GM23338 (cell line): Measurements from ENCODE around the gene DSCAML1. TPM values are rescaled to one million over a fixed set of nuclear protein-coding genes. Genes with fewer than 3 reads are reported as not detected.

ENCODE experiments used
- ATAC-seq: fragments of 200-7000 bp; cut with Tn5 transposase; 3 replicates; pipeline ENCODE4 v1.9.1; 2020
- DNase-seq: peaks from one replicate; pipeline ENCODE4 v3.0.0-alpha.2; 2015; ENCODE audit warnings: low spot score
- H2AFZ ChIP-seq: fragments of 200-600 bp; sonication (generic); 2 replicates; pipeline ENCODE4 v1.8.0; 2016; ENCODE audit warnings: antibody characterized with exemption, mild to moderate bottlenecking, moderate library complexity
- H3F3A ChIP-seq: fragments of 200-600 bp; sonication (generic); replicated peaks from 2 replicates; pipeline ENCODE4 v1.8.0; 2017; ENCODE audit warnings: antibody characterized with exemption, mixed run types, low read depth
- H3K27ac ChIP-seq: fragments of 200-600 bp; sonication (generic); 2 replicates; pipeline ENCODE4 v1.6.1; 2016; ENCODE audit warnings: low read depth
- H3K27me3 ChIP-seq: fragments of 200-600 bp; sonication (generic); 2 replicates; pipeline ENCODE4 v1.8.0; 2016; ENCODE audit warnings: mild to moderate bottlenecking, mixed run types, moderate library complexity; ENCODE audit not compliant: insufficient read depth
- H3K36me3 ChIP-seq: fragments of 200-600 bp; sonication (generic); 2 replicates; pipeline ENCODE4 v1.8.0; 2016; ENCODE audit warnings: mild to moderate bottlenecking; ENCODE audit not compliant: insufficient read depth
- H3K4me1 ChIP-seq: fragments of 200-600 bp; sonication (generic); 2 replicates; pipeline ENCODE4 v1.8.0; 2016; ENCODE audit warnings: mild to moderate bottlenecking, moderate library complexity; ENCODE audit not compliant: insufficient read depth
- H3K4me2 ChIP-seq: fragments of 200-600 bp; sonication (generic); 2 replicates; pipeline ENCODE4 v1.7.1; 2017; ENCODE audit warnings: mixed run types
- H3K4me3 ChIP-seq: fragments of 200-600 bp; sonication (generic); 2 replicates; pipeline ENCODE4 v1.6.1; 2016; ENCODE audit warnings: mixed run types
- H3K79me2 ChIP-seq: fragments of 200-600 bp; sonication (generic); replicated peaks from 2 replicates; pipeline ENCODE4 v1.8.0; 2017; ENCODE audit warnings: mild to moderate bottlenecking; ENCODE audit not compliant: insufficient read depth
- H3K9me2 ChIP-seq: fragments of 200-600 bp; sonication (generic); 2 replicates; pipeline ENCODE4 v1.8.0; 2017; ENCODE audit not compliant: insufficient read depth
- H4K20me1 ChIP-seq: fragments of 200-600 bp; sonication (generic); replicated peaks from 2 replicates; pipeline ENCODE4 v1.8.0; 2017; ENCODE audit warnings: mild to moderate bottlenecking; ENCODE audit not compliant: insufficient read depth
- H3K27ac Mint-ChIP-seq: 2 replicates; pipeline ENCODE4 v1.8.0; 2020; ENCODE audit warnings: inconsistent platforms, mild to moderate bottlenecking, moderate library complexity, mixed read lengths
- H3K27me3 Mint-ChIP-seq: 3 replicates; pipeline ENCODE4 v1.8.0; 2022; ENCODE audit warnings: low read depth, mild to moderate bottlenecking, moderate library complexity, mixed read lengths, inconsistent platforms; ENCODE audit not compliant: insufficient read depth, poor library complexity
- H3K36me3 Mint-ChIP-seq: 3 replicates; pipeline ENCODE4 v1.8.0; 2021; ENCODE audit warnings: low read depth, mild to moderate bottlenecking, inconsistent platforms, moderate library complexity, mixed read lengths
- H3K4me1 Mint-ChIP-seq: 3 replicates; pipeline ENCODE4 v1.8.0; 2020; ENCODE audit warnings: mild to moderate bottlenecking, inconsistent platforms, mixed read lengths
- H3K4me3 Mint-ChIP-seq: 3 replicates; pipeline ENCODE4 v1.8.0; 2021; ENCODE audit warnings: moderate library complexity, mild to moderate bottlenecking, inconsistent platforms, mixed read lengths
- H3K9me3 Mint-ChIP-seq: 3 replicates; pipeline ENCODE4 v1.8.0; 2020; ENCODE audit warnings: moderate library complexity, mild to moderate bottlenecking, inconsistent platforms, mixed read lengths
- CREB1 ChIP-seq: fragments of 250-450 bp; sonication (Bioruptor Pico); IDR thresholded peaks from 2 replicates; pipeline ENCODE4 v1.5.0; 2020; ENCODE audit warnings: low read depth, mild to moderate bottlenecking, moderate library complexity
- EZH2 ChIP-seq: fragments of 200-600 bp; sonication (generic); IDR thresholded peaks from one replicate; pipeline ENCODE4 v1.8.0; 2017; ENCODE audit warnings: antibody characterized with exemption, mild to moderate bottlenecking, low read depth; ENCODE audit not compliant: unreplicated experiment
- EZH2phosphoT487 ChIP-seq: fragments of 200-600 bp; sonication (generic); IDR thresholded peaks from one replicate; pipeline ENCODE4 v1.8.1; 2018; ENCODE audit warnings: antibody characterized with exemption; ENCODE audit not compliant: unreplicated experiment
- JUNB ChIP-seq: IDR thresholded peaks from one replicate; pipeline ENCODE4 v1.6.1; 2016; ENCODE audit warnings: antibody characterized with exemption; ENCODE audit not compliant: unreplicated experiment
- NANOG ChIP-seq: IDR thresholded peaks from 2 replicates; pipeline ENCODE4 v1.6.1; 2016; ENCODE audit warnings: antibody characterized with exemption, borderline replicate concordance
- POLR2AphosphoS5 ChIP-seq: IDR thresholded peaks from 2 replicates; pipeline ENCODE4 v1.6.1; 2016; ENCODE audit warnings: antibody characterized with exemption, low read depth
- STAT1 ChIP-seq: IDR thresholded peaks from one replicate; pipeline ENCODE4 v1.6.1; 2016; ENCODE audit warnings: antibody characterized with exemption; ENCODE audit not compliant: unreplicated experiment
- ZNF114 ChIP-seq: fragments of 250-450 bp; sonication (Bioruptor Pico); IDR thresholded peaks from 2 replicates; pipeline ENCODE4 v1.5.0; 2020; ENCODE audit warnings: mild to moderate bottlenecking, moderate library complexity
- ZNF331 ChIP-seq: fragments of 250-450 bp; sonication (Bioruptor Pico); IDR thresholded peaks from 2 replicates; pipeline ENCODE4 v1.5.0; 2020; ENCODE audit warnings: low read depth, mild to moderate bottlenecking, moderate library complexity
- ZNF462 ChIP-seq: fragments of 250-450 bp; sonication (Bioruptor Pico); IDR thresholded peaks from 2 replicates; pipeline ENCODE4 v1.5.0; 2020; ENCODE audit warnings: mild to moderate bottlenecking, moderate library complexity
- polyA plus RNA-seq: library from polyadenylated mRNA; unstranded; fragments of >200 nt; fragmentation: Nextera tagmentation; extraction: Ambion mirVana; gene quantifications from 2 replicates; pipeline ENCODE4 v1.2.1, GENCODE V29; 2016
- total RNA-seq: library from RNA; depleted of rRNA; stranded (reverse); fragments of >200 nt; shearing (Covaris generic); gene quantifications from 2 replicates; pipeline ENCODE4 v1.2.3, GENCODE V29; 2014
- TF ChIP-seq, protein P1 (sequence below): IDR thresholded peaks from 2 replicates; pipeline ENCODE4 v1.6.1; 2016; ENCODE audit warnings: antibody characterized with exemption
- TF ChIP-seq, protein P2 (sequence below): IDR thresholded peaks from one replicate; pipeline ENCODE4 v1.6.1; 2018; ENCODE audit warnings: antibody characterized with exemption; ENCODE audit not compliant: unreplicated experiment
- TF ChIP-seq, protein P3 (sequence below), 2 experiments: fragments of 200-600 bp in 1 of 2; sonication (generic) in 1 of 2; conservative IDR thresholded peaks; 2 replicates each; pipeline versions ENCODE4 v1.5.1 to v1.6.1; 2016 to 2017; ENCODE audit warnings: antibody characterized with exemption in 2 of 2, low read depth in 2 of 2, mild to moderate bottlenecking in 2 of 2, moderate library complexity in 1 of 2

The DSCAML1 gene
- total and polyA plus RNA-seq, 2 experiments from 2014 or later: 0.17 TPM; not detected in 1

DNA sequence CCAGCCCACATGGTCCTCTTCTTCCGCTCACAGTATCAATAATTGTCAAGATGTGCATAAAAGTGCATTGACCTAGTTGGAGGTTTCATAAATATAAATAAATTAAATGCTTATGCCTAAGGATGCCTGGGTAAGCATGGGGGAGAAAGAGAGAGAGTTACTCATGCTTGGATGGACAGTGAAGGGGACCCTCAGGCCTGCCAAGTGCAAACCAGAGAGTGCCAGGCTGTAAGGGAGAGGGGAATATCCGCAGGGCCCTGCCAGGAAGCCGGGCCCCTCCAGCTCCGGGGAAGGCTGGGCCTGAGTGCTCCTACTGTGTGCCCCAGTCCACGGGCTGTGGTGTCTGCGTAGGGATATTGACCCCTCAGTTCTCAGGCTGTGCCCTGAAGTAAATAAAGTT lies 214.6 kb downstream of the DSCAML1 start:
- H3K27ac Mint-ChIP-seq: no peak overlapping the region
- peaks cover 38% of the 10 kb centered on the region for H3K4me1 Mint-ChIP-seq
- no peaks in the 10 kb centered on the region for H3K36me3 ChIP-seq
- no peak overlapping the region for H3K27ac ChIP-seq
- no peak overlapping the region for H2AFZ ChIP-seq
- H4K20me1 ChIP-seq: no peaks in the 10 kb centered on the region
- H3K79me2 ChIP-seq: no peaks in the 10 kb centered on the region
- no peak for TF ChIP-seq JUNB
- TF ChIP-seq ZNF114 (CRISPR knock-in tag): no peak
- no peak for TF ChIP-seq EZH2
- TF ChIP-seq POLR2AphosphoS5: no peak
- no peak for TF ChIP-seq ZNF462 (CRISPR knock-in tag)
- no peak for TF ChIP-seq CREB1
- TF ChIP-seq, protein P1, sequence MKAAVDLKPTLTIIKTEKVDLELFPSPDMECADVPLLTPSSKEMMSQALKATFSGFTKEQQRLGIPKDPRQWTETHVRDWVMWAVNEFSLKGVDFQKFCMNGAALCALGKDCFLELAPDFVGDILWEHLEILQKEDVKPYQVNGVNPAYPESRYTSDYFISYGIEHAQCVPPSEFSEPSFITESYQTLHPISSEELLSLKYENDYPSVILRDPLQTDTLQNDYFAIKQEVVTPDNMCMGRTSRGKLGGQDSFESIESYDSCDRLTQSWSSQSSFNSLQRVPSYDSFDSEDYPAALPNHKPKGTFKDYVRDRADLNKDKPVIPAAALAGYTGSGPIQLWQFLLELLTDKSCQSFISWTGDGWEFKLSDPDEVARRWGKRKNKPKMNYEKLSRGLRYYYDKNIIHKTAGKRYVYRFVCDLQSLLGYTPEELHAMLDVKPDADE: no peak
- TF ChIP-seq, protein P2, sequence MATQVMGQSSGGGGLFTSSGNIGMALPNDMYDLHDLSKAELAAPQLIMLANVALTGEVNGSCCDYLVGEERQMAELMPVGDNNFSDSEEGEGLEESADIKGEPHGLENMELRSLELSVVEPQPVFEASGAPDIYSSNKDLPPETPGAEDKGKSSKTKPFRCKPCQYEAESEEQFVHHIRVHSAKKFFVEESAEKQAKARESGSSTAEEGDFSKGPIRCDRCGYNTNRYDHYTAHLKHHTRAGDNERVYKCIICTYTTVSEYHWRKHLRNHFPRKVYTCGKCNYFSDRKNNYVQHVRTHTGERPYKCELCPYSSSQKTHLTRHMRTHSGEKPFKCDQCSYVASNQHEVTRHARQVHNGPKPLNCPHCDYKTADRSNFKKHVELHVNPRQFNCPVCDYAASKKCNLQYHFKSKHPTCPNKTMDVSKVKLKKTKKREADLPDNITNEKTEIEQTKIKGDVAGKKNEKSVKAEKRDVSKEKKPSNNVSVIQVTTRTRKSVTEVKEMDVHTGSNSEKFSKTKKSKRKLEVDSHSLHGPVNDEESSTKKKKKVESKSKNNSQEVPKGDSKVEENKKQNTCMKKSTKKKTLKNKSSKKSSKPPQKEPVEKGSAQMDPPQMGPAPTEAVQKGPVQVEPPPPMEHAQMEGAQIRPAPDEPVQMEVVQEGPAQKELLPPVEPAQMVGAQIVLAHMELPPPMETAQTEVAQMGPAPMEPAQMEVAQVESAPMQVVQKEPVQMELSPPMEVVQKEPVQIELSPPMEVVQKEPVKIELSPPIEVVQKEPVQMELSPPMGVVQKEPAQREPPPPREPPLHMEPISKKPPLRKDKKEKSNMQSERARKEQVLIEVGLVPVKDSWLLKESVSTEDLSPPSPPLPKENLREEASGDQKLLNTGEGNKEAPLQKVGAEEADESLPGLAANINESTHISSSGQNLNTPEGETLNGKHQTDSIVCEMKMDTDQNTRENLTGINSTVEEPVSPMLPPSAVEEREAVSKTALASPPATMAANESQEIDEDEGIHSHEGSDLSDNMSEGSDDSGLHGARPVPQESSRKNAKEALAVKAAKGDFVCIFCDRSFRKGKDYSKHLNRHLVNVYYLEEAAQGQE: no peak
- no peak for TF ChIP-seq EZH2phosphoT487
- TF ChIP-seq NANOG: no peak
- TF ChIP-seq STAT1: no peak
- TF ChIP-seq, protein P3, sequence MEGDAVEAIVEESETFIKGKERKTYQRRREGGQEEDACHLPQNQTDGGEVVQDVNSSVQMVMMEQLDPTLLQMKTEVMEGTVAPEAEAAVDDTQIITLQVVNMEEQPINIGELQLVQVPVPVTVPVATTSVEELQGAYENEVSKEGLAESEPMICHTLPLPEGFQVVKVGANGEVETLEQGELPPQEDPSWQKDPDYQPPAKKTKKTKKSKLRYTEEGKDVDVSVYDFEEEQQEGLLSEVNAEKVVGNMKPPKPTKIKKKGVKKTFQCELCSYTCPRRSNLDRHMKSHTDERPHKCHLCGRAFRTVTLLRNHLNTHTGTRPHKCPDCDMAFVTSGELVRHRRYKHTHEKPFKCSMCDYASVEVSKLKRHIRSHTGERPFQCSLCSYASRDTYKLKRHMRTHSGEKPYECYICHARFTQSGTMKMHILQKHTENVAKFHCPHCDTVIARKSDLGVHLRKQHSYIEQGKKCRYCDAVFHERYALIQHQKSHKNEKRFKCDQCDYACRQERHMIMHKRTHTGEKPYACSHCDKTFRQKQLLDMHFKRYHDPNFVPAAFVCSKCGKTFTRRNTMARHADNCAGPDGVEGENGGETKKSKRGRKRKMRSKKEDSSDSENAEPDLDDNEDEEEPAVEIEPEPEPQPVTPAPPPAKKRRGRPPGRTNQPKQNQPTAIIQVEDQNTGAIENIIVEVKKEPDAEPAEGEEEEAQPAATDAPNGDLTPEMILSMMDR (conservative IDR thresholded peaks at IDR 0.05; ENCODE audit: low read depth in 2 of 2): no peak
- TF ChIP-seq ZNF331 (CRISPR knock-in tag): no peak
- H3K27me3 ChIP-seq: no peaks in the 10 kb centered on the region
- H3K9me2 ChIP-seq: no peaks in the 10 kb centered on the region
- H3K4me2 ChIP-seq: no peak overlapping the region
- H3K4me1 ChIP-seq: peaks cover 24% of the 10 kb centered on the region
- peaks cover 15% of the 10 kb centered on the region for H3K27me3 Mint-ChIP-seq
- H3K36me3 Mint-ChIP-seq: no peaks in the 10 kb centered on the region
- H3K4me3 Mint-ChIP-seq: no peak overlapping the region
- ATAC-seq: no peak
- H3K4me3 ChIP-seq: no peak overlapping the region
- H3K9me3 Mint-ChIP-seq: no peaks in the 10 kb centered on the region
- no peak for DNase-seq
- H3F3A ChIP-seq: no peaks in the 10 kb centered on the region
